Tibial nerve (tissue), 4 donors: ENCODE results near the gene HNF1B. TPM values are rescaled to one million over a fixed set of nuclear protein-coding genes. Genes with fewer than 3 reads are reported as not detected.

Source experiments
- DNase-seq, 2 donors: peaks; one replicate each; pipeline ENCODE4 v3.0.0-alpha.2; 2019; ENCODE audit warnings: low spot score in 2 of 2
- H3K27ac ChIP-seq, 4 donors: fragments of 200-600 bp; sonication (generic) in 3 of 4; one replicate each; pipeline ENCODE4 v1.5.1; 2017 to 2019; ENCODE audit warnings: mild to moderate bottlenecking in 1 of 4
- H3K27me3 ChIP-seq, 2 donors: fragments of 200-600 bp; sonication (generic) in 1 of 2; one replicate each; pipeline versions ENCODE4 v1.5.1 to v1.6.0; 2017 to 2019
- H3K36me3 ChIP-seq, 3 donors: fragments of 200-600 bp; sonication (generic); one replicate each; pipeline ENCODE4 v1.5.1; 2018 to 2019
- H3K4me1 ChIP-seq, 4 donors: fragments of 200-600 bp; sonication (generic) in 3 of 4; one replicate each; pipeline ENCODE4 v1.5.1; 2017 to 2019
- H3K4me3 ChIP-seq, 4 donors: fragments of 200-600 bp; sonication (generic) in 3 of 4; one replicate each; pipeline ENCODE4 v1.5.1; 2017 to 2019; ENCODE audit warnings: mild to moderate bottlenecking in 1 of 4, moderate library complexity in 1 of 4
- H3K9me3 ChIP-seq, 4 donors: fragments of 200-600 bp; sonication (generic) in 3 of 4; one replicate each; pipeline ENCODE4 v1.5.1; 2017 to 2019
- CTCF ChIP-seq, 5 experiments: fragments of 200-600 bp in 3 of 5; fragments of 450-650 bp in 2 of 5; sonication (generic) in 3 of 5; IDR thresholded peaks; one replicate each; pipeline ENCODE4 v1.5.1; 2016 to 2019; ENCODE audit warnings: antibody characterized with exemption in 5 of 5, mild to moderate bottlenecking in 3 of 5, moderate library complexity in 2 of 5
- EP300 ChIP-seq, 2 donors: sonication (generic); formaldehyde crosslinking; IDR thresholded peaks; one replicate each; pipeline ENCODE4 v1.6.1; 2017; ENCODE audit warnings: antibody characterized with exemption in 2 of 2, mild to moderate bottlenecking in 1 of 2
- POLR2A ChIP-seq, 2 donors: fragments of 450-650 bp; IDR thresholded peaks; one replicate each; pipeline ENCODE4 v1.6.1; 2017; ENCODE audit warnings: antibody characterized with exemption in 2 of 2, mild to moderate bottlenecking in 2 of 2, moderate library complexity in 2 of 2
- WGBS, 2 donors: methylation state at CpG; one replicate each; pipeline ENCODE4 v1.1.5; 2018; 5-methylcytosine and 5-hydroxymethylcytosine counted together
- total RNA-seq, 4 donors: library from RNA; depleted of rRNA; stranded (reverse); fragments of >200 nt; gene quantifications; one replicate each; pipeline ENCODE4 v1.1.0, GENCODE V29; 2016

Gene HNF1B
- total RNA-seq, 4 donors from 2014 or later: not detected

- no peak overlapping the region for H3K4me3 ChIP-seq
Measured at GRCh38 chr17:37737971-37738370, 6.9 kb downstream of the HNF1B start.

GRCh38 chr17:37737081-37737480, 7.8 kb downstream of the HNF1B start:
- Histone ChIP-seq H3K36me3 (no peaks in the 10 kb centered on the region), H3K27ac (no peak overlapping the region), H3K4me1 (peaks cover 0 to 8% (median 5%) of the 10 kb centered on the region in 4 donors), H3K4me3 (no peak overlapping the region), H3K9me3 (no peaks in the 10 kb centered on the region), H3K27me3 (peaks cover 0 to 74% of the 10 kb centered on the region in 2 donors)
- DNase-seq: no peak
- 89 to 100% methylated on average over 1 of the region's 1 CpG for WGBS, 2 donors
- no peak for TF ChIP-seq EP300 (IDR thresholded peaks at IDR 0.05)
- TF ChIP-seq CTCF (IDR thresholded peaks at IDR 0.05): no peak
- no peak for TF ChIP-seq POLR2A (IDR thresholded peaks at IDR 0.05)

More at GRCh38 chr17:37737971-37738370, 6.9 kb downstream of the HNF1B start:
- Histone ChIP-seq H3K9me3 (no peaks in the 10 kb centered on the region), H3K36me3 (no peaks in the 10 kb centered on the region), H3K27ac (no peak overlapping the region), H3K4me1 (peaks cover 0 to 17% (median 12%) of the 10 kb centered on the region in 4 donors), H3K27me3 (peaks cover 0 to 82% of the 10 kb centered on the region in 2 donors)
- TF ChIP-seq CTCF (IDR thresholded peaks at IDR 0.05): no peak
- TF ChIP-seq POLR2A (IDR thresholded peaks at IDR 0.05): no peak
- no peak for DNase-seq
- 47 to 49% methylated on average over 2 of the region's 2 CpGs for WGBS, 2 donors

- WGBS, 2 donors: 75 to 87% methylated on average over 6 of the region's 6 CpGs
Measured at GRCh38 chr17:37736428-37736827, 8.4 kb downstream of the HNF1B start.

GRCh38 chr17:37735165-37735564, 9.7 kb downstream of the HNF1B start:
- 67 to 70% methylated on average over 4 of the region's 4 CpGs for WGBS, 2 donors
- H3K27ac ChIP-seq: no peak overlapping the region
- no peak for DNase-seq
- no peaks in the 10 kb centered on the region for H3K4me1 ChIP-seq
- TF ChIP-seq POLR2A (IDR thresholded peaks at IDR 0.05): no peak
- no peak for TF ChIP-seq CTCF (IDR thresholded peaks at IDR 0.05)
- no peak for TF ChIP-seq EP300 (IDR thresholded peaks at IDR 0.05)
- no peak overlapping the region for H3K4me3 ChIP-seq
- no peaks in the 10 kb centered on the region for H3K36me3 ChIP-seq
- H3K9me3 ChIP-seq: no peaks in the 10 kb centered on the region
- peaks cover 0 to 54% of the 10 kb centered on the region in 2 donors for H3K27me3 ChIP-seq

More at GRCh38 chr17:37736428-37736827, 8.4 kb downstream of the HNF1B start:
- no peak for DNase-seq
- no peak overlapping the region for H3K27ac ChIP-seq
- H3K27me3 ChIP-seq: peaks cover 0 to 67% of the 10 kb centered on the region in 2 donors
- H3K4me1 ChIP-seq: peaks cover 0 to 2% (median under 1%) of the 10 kb centered on the region in 4 donors
- TF ChIP-seq CTCF (IDR thresholded peaks at IDR 0.05) (no peak), EP300 (IDR thresholded peaks at IDR 0.05) (no peak), POLR2A (IDR thresholded peaks at IDR 0.05) (no peak)
- H3K9me3 ChIP-seq: no peaks in the 10 kb centered on the region
- no peaks in the 10 kb centered on the region for H3K36me3 ChIP-seq
- H3K4me3 ChIP-seq: no peak overlapping the region

- peaks cover 0 to 30% of the 10 kb centered on the region in 2 donors for H3K27me3 ChIP-seq
- no peak overlapping the region for H3K27ac ChIP-seq
- 83 to 86% methylated on average over 4 of the region's 4 CpGs for WGBS, 2 donors
- H3K4me3 ChIP-seq: no peak overlapping the region
- no peaks in the 10 kb centered on the region for H3K9me3 ChIP-seq
- TF ChIP-seq POLR2A (IDR thresholded peaks at IDR 0.05): no peak
- TF ChIP-seq CTCF (IDR thresholded peaks at IDR 0.05): no peak
- TF ChIP-seq EP300 (IDR thresholded peaks at IDR 0.05): no peak
- no peak for DNase-seq
- H3K4me1 ChIP-seq: no peaks in the 10 kb centered on the region
- H3K36me3 ChIP-seq: no peaks in the 10 kb centered on the region
Measured at GRCh38 chr17:37732316-37732715, 12.5 kb downstream of the HNF1B start.
